HG03460 (cell line): ENCODE data around the gene ZBTB7A.

Experiments
- ATAC-seq: cut with Tn5 transposase; IDR thresholded peaks from one replicate; pipeline ENCODE4 v1.9.1; 2021; ENCODE audit not compliant: unreplicated experiment

The ZBTB7A gene

GRCh38 chr19:4057931-4058692, 8.6 kb downstream of the ZBTB7A start:
- ATAC-seq, result no peak

GRCh38 chr19:4055209-4055552, 11.5 kb downstream of the ZBTB7A start:
- no peak for ATAC-seq

GRCh38 chr19:4054441-4055208, 12.1 kb downstream of the ZBTB7A start:
- ATAC-seq, result no peak

- no peak for ATAC-seq
These were observed 13.0 kb downstream of the ZBTB7A start for GRCh38 chr19:4053423-4054324.

GRCh38 chr19:4052993-4053422, 13.7 kb downstream of the ZBTB7A start:
- ATAC-seq, result no peak

- ATAC-seq, result no peak
These were observed 14.3 kb downstream of the ZBTB7A start for GRCh38 chr19:4052114-4052992.

- ATAC-seq, result no peak
These were observed 15.3 kb downstream of the ZBTB7A start for GRCh38 chr19:4051175-4052101.

- ATAC-seq, result no peak
These were observed 17.3 kb downstream of the ZBTB7A start for GRCh38 chr19:4049432-4049831.

GRCh38 chr19:4046946-4047683, 19.6 kb downstream of the ZBTB7A start:
- ATAC-seq, result no peak

GRCh38 chr19:4046362-4046691, 20.4 kb downstream of the ZBTB7A start:
- ATAC-seq, result no peak

- no peak for ATAC-seq
These were observed 20.9 kb downstream of the ZBTB7A start for GRCh38 chr19:4045597-4046361.

- no peak for ATAC-seq
These were observed 21.7 kb downstream of the ZBTB7A start for GRCh38 chr19:4044990-4045465.

GRCh38 chr19:4043966-4044715, 22.6 kb downstream of the ZBTB7A start:
- ATAC-seq, result no peak

GRCh38 chr19:4043401-4043800, 23.3 kb downstream of the ZBTB7A start:
- ATAC-seq, result no peak

GRCh38 chr19:4042731-4043082, 24.0 kb downstream of the ZBTB7A start:
- ATAC-seq, result no peak

GRCh38 chr19:4042064-4042730, 24.5 kb downstream of the ZBTB7A start:
- no peak for ATAC-seq
